IPS-18a (cell line): Measurements from ENCODE around the gene ANKS1A.

Source experiments
- H3K27ac ChIP-seq: one replicate; pipeline ENCODE4 v1.5.1; 2013; ENCODE audit warnings: low read length
- H3K27me3 ChIP-seq: one replicate; pipeline ENCODE4 v1.6.1; 2013; ENCODE audit warnings: mild to moderate bottlenecking, low read length; ENCODE audit not compliant: control insufficient read depth, insufficient read depth
- H3K36me3 ChIP-seq: one replicate; pipeline ENCODE4 v1.6.1; 2013; ENCODE audit warnings: low read depth, low read length; ENCODE audit not compliant: control insufficient read depth
- H3K4me1 ChIP-seq: one replicate; pipeline ENCODE4 v1.6.1; 2013; ENCODE audit warnings: low read depth, low read length; ENCODE audit not compliant: control insufficient read depth
- H3K4me3 ChIP-seq: one replicate; pipeline ENCODE4 v1.5.1; 2013; ENCODE audit warnings: low read length
- H3K9ac ChIP-seq: one replicate; pipeline ENCODE4 v1.6.1; 2013; ENCODE audit warnings: mild to moderate bottlenecking, low read length, moderate library complexity
- H3K9me3 ChIP-seq: one replicate; pipeline ENCODE4 v1.6.1; 2013; ENCODE audit warnings: low read depth, low read length; ENCODE audit not compliant: control insufficient read depth

Gene ANKS1A

DNA sequence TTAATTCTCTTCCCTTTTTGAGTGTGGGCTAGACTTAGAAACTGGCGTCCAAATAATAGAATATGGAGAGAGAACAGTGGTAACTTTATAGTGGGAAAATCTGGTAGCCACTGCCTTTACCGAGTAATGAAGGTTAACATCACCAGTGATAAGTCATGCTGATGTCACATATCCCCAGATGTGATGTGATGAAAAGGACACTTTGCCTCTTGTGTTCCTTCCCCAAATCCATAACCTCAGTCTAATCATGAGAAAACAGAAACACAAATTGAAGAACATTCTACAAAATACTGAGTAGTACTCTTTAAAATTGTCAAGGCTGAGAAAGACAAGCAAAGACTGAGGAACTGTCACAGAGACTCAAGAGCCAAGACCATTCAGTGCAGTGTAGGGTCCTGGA, 17.8 kb downstream of the ANKS1A start:
- Histone ChIP-seq H3K4me1 (peaks cover 4% of the 10 kb centered on the region), H3K9ac (no peak overlapping the region)

DNA sequence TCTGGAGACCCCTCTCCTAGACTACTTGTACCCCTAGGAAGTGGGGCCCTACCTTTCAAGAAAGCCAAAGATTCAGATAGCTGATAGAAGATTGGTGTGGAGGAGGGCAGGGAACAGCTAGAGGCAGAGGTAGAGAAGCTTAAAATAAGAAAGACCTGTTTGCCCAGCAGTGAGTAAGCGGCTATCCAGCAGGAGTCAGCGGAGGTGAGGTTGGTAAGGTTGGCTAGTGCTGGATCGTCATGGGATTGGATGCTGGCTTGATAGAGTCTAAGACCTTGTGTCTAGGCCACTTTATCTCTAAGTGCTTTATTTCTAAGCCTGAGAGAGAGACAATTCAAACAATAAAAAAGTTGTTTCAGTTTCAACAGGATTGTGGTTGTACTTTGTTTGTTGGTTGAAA, 19.1 kb downstream of the ANKS1A start:
- Histone ChIP-seq H3K9me3 (no peaks in the 10 kb centered on the region), H3K4me3 (no peak overlapping the region), H3K27me3 (no peaks in the 10 kb centered on the region), H3K27ac (no peak overlapping the region), H3K9ac (no peak overlapping the region), H3K4me1 (peaks cover 4% of the 10 kb centered on the region), H3K36me3 (no peaks in the 10 kb centered on the region)

More for the DNA sequence above, 17.8 kb downstream of the ANKS1A start:
- Histone ChIP-seq H3K4me3 (no peak overlapping the region), H3K9me3 (no peaks in the 10 kb centered on the region), H3K27me3 (no peaks in the 10 kb centered on the region), H3K27ac (no peak overlapping the region), H3K36me3 (no peaks in the 10 kb centered on the region)

DNA sequence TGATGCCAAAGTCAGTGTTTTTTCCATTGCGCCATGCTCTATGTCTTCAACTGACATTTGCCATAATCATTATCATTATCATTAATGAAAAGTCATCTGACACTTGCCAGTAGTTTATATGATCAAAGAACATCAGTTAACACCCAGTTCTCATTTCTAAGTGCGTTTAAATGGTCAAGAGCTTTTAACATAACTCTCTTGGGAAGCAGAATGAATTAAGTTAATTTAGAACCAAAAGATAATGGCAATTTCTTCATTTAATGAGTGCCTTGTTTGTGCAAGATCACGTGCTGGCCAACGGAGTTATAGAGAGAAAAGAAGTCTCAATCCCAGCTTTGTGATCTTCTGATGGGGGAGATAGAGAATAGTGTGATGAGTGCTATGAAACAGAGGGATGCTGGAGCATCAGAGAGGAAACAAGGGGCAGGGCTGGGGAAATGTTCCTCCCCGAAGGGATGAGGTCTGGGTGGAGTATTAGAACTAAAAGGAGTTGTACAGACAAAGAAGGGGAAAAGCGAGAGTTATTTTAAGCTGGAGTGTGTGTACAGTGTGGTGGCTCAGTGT, 20.3 kb downstream of the ANKS1A start:
- H3K9me3 ChIP-seq, result no peaks in the 10 kb centered on the region
- no peaks in the 10 kb centered on the region for H3K27me3 ChIP-seq
- no peak overlapping the region for H3K27ac ChIP-seq
- peaks cover 4% of the 10 kb centered on the region for H3K4me1 ChIP-seq
- H3K9ac ChIP-seq, result no peak overlapping the region
- H3K36me3 ChIP-seq, result no peaks in the 10 kb centered on the region
- no peak overlapping the region for H3K4me3 ChIP-seq

DNA sequence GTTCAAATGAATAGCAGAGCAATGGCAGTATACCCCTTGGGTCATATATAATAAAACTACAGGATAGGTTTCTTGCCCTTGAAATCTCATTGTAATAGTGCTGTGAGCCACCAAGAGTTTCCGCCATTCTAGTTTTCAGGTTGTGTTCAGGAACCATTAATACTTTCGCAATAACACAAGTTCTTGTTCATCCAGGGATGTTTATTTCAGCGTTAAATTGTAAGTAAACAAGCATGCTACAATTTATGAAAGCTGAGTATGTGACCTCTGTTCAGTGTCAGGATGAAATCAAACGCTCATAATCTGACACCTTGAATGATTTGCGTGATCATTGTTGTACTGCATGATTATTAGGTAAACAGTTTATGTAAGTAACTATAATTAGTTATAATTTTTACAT, 22.8 kb downstream of the ANKS1A start:
- Histone ChIP-seq H3K27ac (no peak overlapping the region), H3K36me3 (no peaks in the 10 kb centered on the region), H3K4me1 (peaks cover 4% of the 10 kb centered on the region), H3K4me3 (no peak overlapping the region), H3K9me3 (no peaks in the 10 kb centered on the region), H3K27me3 (no peaks in the 10 kb centered on the region), H3K9ac (no peak overlapping the region)

DNA sequence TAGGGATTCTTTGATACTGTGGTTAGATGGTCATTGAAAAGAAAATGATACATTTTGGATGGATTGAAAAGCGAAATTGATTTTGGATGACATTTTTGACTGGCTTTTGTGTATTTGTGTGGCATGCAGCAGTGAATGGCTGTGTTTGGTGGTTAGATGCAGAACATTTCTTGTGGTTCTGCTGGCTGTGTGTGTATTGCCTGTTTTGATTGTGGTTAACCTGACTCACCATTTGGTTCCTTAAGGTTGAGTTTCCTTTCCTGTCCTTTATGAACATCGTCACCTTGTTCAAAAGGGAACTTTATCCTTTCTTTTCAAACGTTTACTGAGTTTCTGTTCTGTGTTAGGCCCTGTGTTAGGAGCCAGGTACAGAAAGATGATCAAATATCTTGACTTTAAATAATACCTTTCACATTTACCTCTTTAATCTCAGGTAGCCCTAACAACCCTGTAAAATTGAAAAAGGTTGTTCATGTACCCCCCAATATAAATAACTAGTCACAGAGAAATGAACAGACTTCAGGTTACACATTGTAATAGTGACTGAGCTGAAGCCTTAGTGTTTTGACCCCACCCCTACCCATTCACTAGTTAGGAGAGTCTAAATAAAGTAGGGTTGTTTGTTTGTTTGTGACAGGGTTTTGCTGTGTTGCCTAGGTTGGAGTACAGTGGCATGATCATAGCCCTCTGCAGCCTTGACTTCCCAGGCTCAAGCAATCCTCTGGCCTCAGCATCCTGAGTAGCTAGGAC, 23.8 kb downstream of the ANKS1A start:
- Histone ChIP-seq H3K36me3 (no peaks in the 10 kb centered on the region), H3K9me3 (no peaks in the 10 kb centered on the region), H3K27me3 (no peaks in the 10 kb centered on the region), H3K9ac (no peak overlapping the region), H3K4me1 (peaks cover 4% of the 10 kb centered on the region), H3K27ac (no peak overlapping the region), H3K4me3 (no peak overlapping the region)

DNA sequence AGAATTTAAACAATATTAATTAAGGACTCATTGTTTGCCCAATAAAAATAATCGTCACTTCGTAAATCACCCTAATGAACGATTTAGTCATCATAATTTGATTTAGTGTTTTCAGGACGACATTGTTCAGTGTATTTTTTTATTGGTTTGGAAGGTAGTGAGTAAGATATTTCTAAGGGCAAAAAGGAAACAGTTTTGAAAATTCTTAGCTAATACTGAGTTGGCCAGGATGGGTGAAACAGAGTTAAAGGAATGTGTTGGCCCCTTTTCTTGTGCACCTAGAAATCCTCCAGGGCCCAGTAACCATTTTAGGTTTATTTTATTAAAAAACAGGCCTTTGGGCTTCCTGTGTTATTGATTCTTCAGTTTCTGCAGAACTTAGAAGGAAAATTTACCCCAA, 25.3 kb downstream of the ANKS1A start:
- no peak overlapping the region for H3K27ac ChIP-seq
- H3K27me3 ChIP-seq, result no peaks in the 10 kb centered on the region
- no peak overlapping the region for H3K4me3 ChIP-seq
- no peaks in the 10 kb centered on the region for H3K9me3 ChIP-seq
- H3K4me1 ChIP-seq, result peaks cover 4% of the 10 kb centered on the region
- H3K9ac ChIP-seq, result no peak overlapping the region
- H3K36me3 ChIP-seq, result no peaks in the 10 kb centered on the region

DNA sequence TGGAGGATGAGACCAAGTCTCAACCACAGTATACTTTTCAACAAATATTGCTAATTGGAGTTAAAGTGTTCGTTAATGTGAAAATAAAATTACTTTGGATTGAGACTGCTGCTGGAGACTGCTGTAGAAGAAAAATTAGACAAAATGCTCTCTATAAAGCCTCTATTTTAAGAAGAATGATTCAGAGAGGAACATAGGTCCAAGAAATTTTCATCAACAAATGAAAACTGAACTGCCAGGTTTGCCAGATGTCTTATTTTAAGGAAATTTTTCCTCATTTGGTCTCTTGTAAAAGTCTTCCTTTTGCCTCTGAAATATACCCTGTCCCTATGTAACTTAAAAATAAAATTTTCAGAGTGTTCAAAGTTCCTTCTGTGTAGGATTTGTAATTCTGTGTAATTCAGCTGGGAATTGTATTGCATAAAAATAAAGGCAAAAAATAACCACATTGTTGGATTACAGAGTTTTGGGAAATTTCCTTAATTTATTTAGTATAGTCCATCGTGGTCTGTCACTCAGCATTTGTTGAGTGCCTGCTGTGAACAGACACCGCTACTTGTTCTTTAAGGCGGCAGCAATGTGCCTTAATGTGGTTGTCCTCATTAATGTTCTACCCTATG, 27.4 kb downstream of the ANKS1A start:
- Histone ChIP-seq H3K9ac (no peak overlapping the region), H3K27me3 (no peaks in the 10 kb centered on the region), H3K4me3 (no peak overlapping the region), H3K4me1 (no peaks in the 10 kb centered on the region), H3K27ac (no peak overlapping the region), H3K9me3 (no peaks in the 10 kb centered on the region), H3K36me3 (no peaks in the 10 kb centered on the region)

DNA sequence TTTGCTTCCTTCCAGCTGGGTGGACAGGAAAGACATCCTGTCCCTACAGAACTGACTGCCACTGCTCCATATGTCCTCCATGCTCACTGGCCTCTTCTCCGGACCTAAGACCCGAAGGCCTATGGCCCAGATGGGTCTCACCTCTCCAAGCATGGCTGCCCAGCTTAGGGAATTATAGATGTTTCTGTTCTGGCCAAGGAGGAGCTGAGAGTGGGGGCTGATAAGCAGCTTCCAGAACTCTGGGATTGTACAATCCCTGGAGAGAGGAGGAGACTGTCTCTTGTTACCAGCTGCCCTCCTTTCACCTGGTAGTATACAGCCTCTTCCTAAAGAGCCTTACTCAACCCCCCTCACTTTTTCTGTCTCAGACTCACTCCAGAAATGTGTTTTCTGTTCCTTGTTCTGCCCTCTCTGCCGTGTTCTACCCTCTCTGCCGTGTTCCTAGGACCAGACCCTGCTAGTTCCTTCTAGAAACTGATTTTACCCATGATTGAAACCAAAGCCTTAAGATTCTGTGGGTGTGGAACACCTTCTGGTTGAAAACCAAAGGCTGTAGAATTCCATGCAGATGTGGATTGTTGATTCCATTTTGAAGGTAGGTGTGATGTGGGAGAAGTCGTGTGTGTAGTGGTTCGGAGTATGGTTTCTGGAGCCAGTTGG, 28.7 kb downstream of the ANKS1A start:
- H3K27ac ChIP-seq, result no peak overlapping the region
- no peak overlapping the region for H3K9ac ChIP-seq
- H3K4me1 ChIP-seq, result no peaks in the 10 kb centered on the region
- no peak overlapping the region for H3K4me3 ChIP-seq
- no peaks in the 10 kb centered on the region for H3K27me3 ChIP-seq
- no peaks in the 10 kb centered on the region for H3K36me3 ChIP-seq
- no peaks in the 10 kb centered on the region for H3K9me3 ChIP-seq

DNA sequence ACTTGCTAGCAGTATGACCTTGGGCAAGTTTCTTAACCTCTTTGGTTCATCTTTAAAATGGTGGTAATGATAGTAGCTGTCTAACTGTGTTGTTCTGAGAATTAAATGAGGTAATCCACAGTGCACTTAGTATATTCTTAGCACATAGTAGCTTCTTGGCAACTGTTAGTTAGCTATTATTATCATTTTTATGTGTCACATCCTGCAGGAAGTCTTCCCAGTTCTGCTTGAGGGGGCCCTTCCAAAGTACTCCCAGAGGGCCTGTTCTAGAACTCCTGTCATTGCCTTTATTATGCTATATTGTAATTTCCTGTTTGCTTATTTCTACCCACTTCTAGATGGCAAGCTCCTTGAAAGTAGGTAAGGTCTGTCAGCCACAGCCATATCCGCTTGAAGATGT, 30.6 kb downstream of the ANKS1A start:
- no peaks in the 10 kb centered on the region for H3K36me3 ChIP-seq
- H3K9ac ChIP-seq, result no peak overlapping the region
- no peak overlapping the region for H3K27ac ChIP-seq
- no peaks in the 10 kb centered on the region for H3K9me3 ChIP-seq
- peaks cover 4% of the 10 kb centered on the region for H3K4me1 ChIP-seq
- no peaks in the 10 kb centered on the region for H3K27me3 ChIP-seq
- no peak overlapping the region for H3K4me3 ChIP-seq

DNA sequence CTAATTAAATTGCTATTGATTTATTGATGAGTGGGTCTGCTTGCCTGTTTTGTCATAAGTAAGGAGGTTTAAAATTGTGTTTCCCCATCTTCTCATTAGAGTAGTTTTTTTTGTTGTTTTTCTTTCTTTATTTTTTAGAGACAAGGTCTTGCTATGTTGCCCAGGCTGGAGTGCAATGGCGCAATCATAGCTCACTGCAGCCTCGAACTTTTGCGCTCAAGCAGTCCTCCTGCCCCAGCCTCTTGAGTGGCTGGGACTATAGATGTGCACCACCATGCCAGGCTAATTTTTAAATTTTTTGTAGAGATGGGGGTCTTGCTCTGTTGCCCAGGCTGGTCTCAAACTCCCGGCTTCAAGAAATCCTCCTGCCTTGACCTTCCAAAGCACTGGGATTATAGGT, 31.0 kb downstream of the ANKS1A start:
- H3K9ac ChIP-seq, result no peak overlapping the region
- no peaks in the 10 kb centered on the region for H3K27me3 ChIP-seq
- H3K4me3 ChIP-seq, result no peak overlapping the region
- H3K9me3 ChIP-seq, result no peaks in the 10 kb centered on the region
- H3K36me3 ChIP-seq, result no peaks in the 10 kb centered on the region
- no peak overlapping the region for H3K27ac ChIP-seq
- H3K4me1 ChIP-seq, result peaks cover 4% of the 10 kb centered on the region

DNA sequence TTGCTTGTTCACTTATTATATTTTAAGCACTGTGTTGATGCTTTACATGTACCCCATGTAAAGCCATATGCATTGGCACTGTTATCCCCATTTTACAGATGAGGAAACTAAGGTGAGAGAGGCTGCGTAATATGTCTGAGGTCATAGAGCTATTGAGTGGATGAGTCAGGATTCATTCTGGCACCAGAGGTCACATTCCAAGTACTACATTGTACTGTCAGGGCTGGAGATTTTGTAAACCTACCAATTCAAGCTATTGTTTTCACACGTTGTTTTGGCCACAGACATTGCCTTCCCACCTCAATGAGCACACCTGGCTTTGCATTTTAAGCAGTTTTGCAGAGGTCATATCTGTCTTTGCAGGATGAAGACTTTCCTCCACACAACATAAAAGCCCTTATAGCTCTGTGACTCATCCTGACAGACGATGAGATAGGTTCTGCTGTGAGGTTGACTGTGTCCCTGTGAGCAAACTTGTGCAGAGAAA, 33.2 kb downstream of the ANKS1A start:
- Histone ChIP-seq H3K9ac (no peak overlapping the region), H3K4me1 (peaks cover 12% of the 10 kb centered on the region), H3K9me3 (no peaks in the 10 kb centered on the region), H3K27me3 (no peaks in the 10 kb centered on the region), H3K36me3 (no peaks in the 10 kb centered on the region), H3K4me3 (no peak overlapping the region), H3K27ac (no peak overlapping the region)
